Measurements from ENCODE around the gene HHIPL1. TPM values are rescaled to one million over a fixed set of nuclear protein-coding genes. Genes with fewer than 3 reads are reported as not detected.
A peak's percentile ranks its signal among the peaks of the same experiment; 100 is the strongest.

HHIPL1 gene
- total and polyA plus RNA-seq, 2 experiments from 2014 or later = 0.83 to 1.4 TPM

- Histone ChIP-seq H3K4me3 (no peak overlapping the region), H2AFZ (no peak overlapping the region), H4K20me1 (ENCODE audit: insufficient read depth, poor library complexity, severe bottlenecking) (peaks cover 25% of the 10 kb centered on the region), H3K79me2 (peaks cover 89% of the 10 kb centered on the region), H3K4me2 (peak overlapping the region; percentile 91), H3K27me3 (no peaks in the 10 kb centered on the region), H3K27ac (peak overlapping the region; percentile 85), H3K4me1 (ENCODE audit: insufficient read depth) (peaks cover 74% of the 10 kb centered on the region), H3K9me2 (replicated peaks; ENCODE audit: insufficient read depth) (no peaks in the 10 kb centered on the region), H3K36me3 (replicated peaks; ENCODE audit: insufficient read depth, low read depth) (no peaks in the 10 kb centered on the region), H3K9me3 (ENCODE audit: low read depth) (no peaks in the 10 kb centered on the region)
- WGBS (ENCODE audit: low lambda C conversion rate, missing lambda C conversion rate) = 66% methylated on average over 6 of the region's 6 CpGs
- TF ChIP-seq EZH2phosphoT487 (IDR thresholded peaks at IDR 0.05; ENCODE audit: low read depth, severe bottlenecking, unreplicated experiment) (no peak), CTCF (IDR thresholded peaks at IDR 0.05; ENCODE audit: poor library complexity) (no peak), EZH2 (IDR thresholded peaks at IDR 0.05; ENCODE audit: borderline replicate concordance) (no peak)
- DNase-seq (ENCODE audit: low spot score) = no peak
Measured at GRCh38 chr14:99599393-99599792, 45.5 kb upstream of the HHIPL1 start.

DNA sequence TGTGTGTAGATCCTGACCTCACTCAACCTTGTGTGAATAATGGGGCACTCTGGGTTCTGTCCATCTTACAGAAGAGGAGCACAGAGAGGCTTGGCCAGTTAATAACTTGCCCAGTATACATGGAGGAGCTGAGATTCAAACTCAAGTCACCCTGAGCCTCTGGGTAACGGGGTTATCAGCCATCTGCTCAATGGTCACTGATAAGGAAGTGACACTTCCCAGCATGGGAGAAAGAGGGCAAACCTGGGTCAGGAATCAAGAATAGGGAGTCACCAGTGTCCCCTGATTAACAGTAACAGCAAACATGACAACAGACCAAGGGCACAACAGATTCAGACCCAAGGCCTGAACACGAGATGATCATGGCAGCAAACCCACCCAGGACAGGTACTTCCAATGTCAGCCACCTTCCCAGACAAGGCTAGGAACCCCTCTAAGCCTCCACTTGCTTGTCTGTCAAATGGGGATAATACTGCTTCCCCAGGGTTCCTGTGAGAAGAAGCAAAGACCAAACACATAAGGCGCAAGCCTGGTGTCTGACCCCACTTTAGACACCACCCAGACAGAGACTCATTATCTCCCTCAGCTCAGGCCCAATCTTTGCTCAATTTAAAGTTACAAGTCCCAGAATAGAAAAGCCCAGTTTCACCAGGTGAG, 44.6 kb upstream of the HHIPL1 start:
- Histone ChIP-seq H3K27ac (peak overlapping the region; percentile 85), H3K79me2 (peaks cover 80% of the 10 kb centered on the region), H3K4me1 (ENCODE audit: insufficient read depth) (peaks cover 74% of the 10 kb centered on the region), H3K36me3 (replicated peaks; ENCODE audit: insufficient read depth, low read depth) (no peaks in the 10 kb centered on the region), H3K27me3 (no peaks in the 10 kb centered on the region), H2AFZ (no peak overlapping the region), H3K4me3 (no peak overlapping the region), H3K4me2 (peak overlapping the region; percentile 91), H3K9me3 (ENCODE audit: low read depth) (no peaks in the 10 kb centered on the region), H3K9me2 (replicated peaks; ENCODE audit: insufficient read depth) (no peaks in the 10 kb centered on the region), H4K20me1 (ENCODE audit: insufficient read depth, poor library complexity, severe bottlenecking) (peaks cover 25% of the 10 kb centered on the region)
- DNase-seq (ENCODE audit: low spot score) = no peak
- TF ChIP-seq EZH2 (IDR thresholded peaks at IDR 0.05; ENCODE audit: borderline replicate concordance) (no peak), CTCF (IDR thresholded peaks at IDR 0.05; ENCODE audit: poor library complexity) (no peak), EZH2phosphoT487 (IDR thresholded peaks at IDR 0.05; ENCODE audit: low read depth, severe bottlenecking, unreplicated experiment) (no peak)
- WGBS (ENCODE audit: low lambda C conversion rate, missing lambda C conversion rate) = 80% methylated on average over 3 of the region's 3 CpGs

DNA sequence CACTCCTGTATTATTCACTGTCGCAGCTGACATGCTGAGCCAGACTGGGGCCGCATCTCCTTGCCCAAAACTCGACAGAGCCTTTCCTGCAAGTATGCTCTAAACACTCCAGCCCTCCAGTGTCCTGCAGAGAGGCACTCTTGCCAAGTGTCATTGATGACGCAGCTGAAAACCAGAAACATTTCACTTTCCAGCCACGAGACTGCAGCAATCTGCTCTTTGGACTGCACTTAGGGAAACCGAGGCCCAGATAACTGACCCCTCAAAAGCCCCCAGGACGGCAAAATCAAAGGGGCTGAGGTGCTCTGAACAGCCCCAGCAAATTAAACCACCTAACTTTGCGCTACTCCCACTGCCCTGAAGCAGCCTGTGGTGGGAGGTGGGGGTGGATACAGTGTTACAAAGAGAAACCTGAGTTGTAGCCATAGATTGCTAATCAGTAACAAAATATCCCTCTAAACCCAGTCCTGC, 43.5 kb upstream of the HHIPL1 start:
- 34% methylated on average over 8 of the region's 8 CpGs for WGBS (ENCODE audit: low lambda C conversion rate, missing lambda C conversion rate)
- H3K27me3 ChIP-seq = no peaks in the 10 kb centered on the region
- H3K9me3 ChIP-seq (ENCODE audit: low read depth) = no peaks in the 10 kb centered on the region
- H3K36me3 ChIP-seq (replicated peaks; ENCODE audit: insufficient read depth, low read depth) = no peaks in the 10 kb centered on the region
- no peaks in the 10 kb centered on the region for H3K9me2 ChIP-seq (replicated peaks; ENCODE audit: insufficient read depth)
- peak overlapping the region; percentile 91 for H3K4me2 ChIP-seq
- TF ChIP-seq CTCF (IDR thresholded peaks at IDR 0.05; ENCODE audit: poor library complexity) = no peak
- TF ChIP-seq EZH2phosphoT487 (IDR thresholded peaks at IDR 0.05; ENCODE audit: low read depth, severe bottlenecking, unreplicated experiment) = no peak
- no peak for TF ChIP-seq EZH2 (IDR thresholded peaks at IDR 0.05; ENCODE audit: borderline replicate concordance)
- peak overlapping the region; percentile 85 for H3K27ac ChIP-seq
- DNase-seq (ENCODE audit: low spot score) = peak; percentile 55
- peaks cover 72% of the 10 kb centered on the region for H3K4me1 ChIP-seq (ENCODE audit: insufficient read depth)
- H2AFZ ChIP-seq = no peak overlapping the region
- peaks cover 25% of the 10 kb centered on the region for H4K20me1 ChIP-seq (ENCODE audit: insufficient read depth, poor library complexity, severe bottlenecking)
- peaks cover 72% of the 10 kb centered on the region for H3K79me2 ChIP-seq
- no peak overlapping the region for H3K4me3 ChIP-seq
